ENCODE results near the gene CFAP210.
"Not testable (repeated sequence)": the region's sequence is repeated elsewhere in the genome, so short reads cannot be mapped to it uniquely, and the experiment has no call there.

CFAP210 gene

GRCh38 chr2:169615982-169616381 is 78.2 kb downstream of the CFAP210 start:
- DNase-seq, result not testable (repeated sequence)

DNA sequence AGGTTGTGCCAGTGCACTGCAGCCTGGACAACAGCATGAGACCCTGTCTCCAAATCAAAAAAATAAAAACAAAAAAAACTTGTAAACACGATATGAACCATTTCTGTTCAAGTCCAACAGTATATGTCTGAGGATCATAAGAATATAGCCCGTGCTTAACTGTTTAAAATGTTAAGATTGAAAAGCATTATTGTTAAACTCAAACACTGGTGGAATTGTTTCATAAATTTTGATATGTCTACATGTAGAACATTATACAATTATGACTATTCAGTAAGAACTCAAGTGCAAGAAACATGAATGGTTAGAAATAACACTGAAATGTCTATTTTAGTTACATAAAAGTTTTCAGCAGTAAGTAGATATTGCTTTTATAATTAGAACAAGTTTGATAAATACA is 80.3 kb downstream of the CFAP210 start:
- no peak for DNase-seq

DNA sequence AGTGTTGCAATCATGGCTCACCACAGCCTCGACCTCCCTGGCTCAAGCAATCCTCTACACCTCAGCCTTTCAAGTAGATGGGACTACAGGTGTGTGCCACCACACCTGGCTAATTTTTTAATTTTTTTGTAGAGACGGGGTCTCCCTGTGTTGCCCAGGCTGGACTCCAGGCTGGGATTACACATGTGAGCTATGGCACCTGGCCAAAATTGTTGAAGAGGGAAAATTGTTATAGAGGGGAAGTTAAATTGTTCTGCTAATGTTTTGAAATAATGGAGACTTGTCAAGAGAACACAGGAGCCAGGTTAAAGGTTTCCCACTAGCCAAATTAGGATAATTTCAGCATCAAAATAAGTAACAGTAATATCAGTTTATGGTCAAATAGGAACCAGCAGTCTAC is 84.9 kb downstream of the CFAP210 start:
- DNase-seq, result no peak

GRCh38 chr2:169599568-169599967 is 94.6 kb downstream of the CFAP210 start:
- no peak for DNase-seq

- no peak for DNase-seq
These were observed 95.2 kb downstream of the CFAP210 start for GRCh38 chr2:169598982-169599381.

DNA sequence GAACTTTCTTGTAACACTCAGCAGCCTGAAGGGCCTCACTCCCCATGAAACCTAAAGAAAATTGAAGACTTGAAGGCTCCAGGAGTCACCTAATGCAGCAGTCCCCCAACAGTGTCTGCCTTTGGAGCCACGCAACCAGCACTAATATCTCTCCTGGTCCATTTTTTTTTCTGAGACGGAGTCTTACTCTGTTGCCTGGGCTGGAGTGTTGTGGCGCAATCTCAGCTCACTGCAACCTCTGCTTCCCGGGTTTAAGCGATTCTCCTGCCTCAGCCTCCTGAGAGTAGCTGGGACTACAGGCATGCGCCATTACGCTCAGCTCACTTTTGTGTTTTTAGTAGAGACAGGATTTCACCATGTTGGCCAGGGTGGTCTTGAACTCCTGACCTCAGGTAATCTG is 97.7 kb downstream of the CFAP210 start:
- DNase-seq, result not testable (repeated sequence)

Measured in activated naive CD4-positive, alpha-beta T cell (primary cell).